GM19099 (cell line): Measurements from ENCODE around the gene KRR1.

Experiments
- POLR2A ChIP-seq: IDR thresholded peaks from 3 replicates; pipeline ENCODE4 v1.6.1; 2011; ENCODE audit warnings: low read depth; ENCODE audit not compliant: insufficient read length; ENCODE audit errors: extremely low read depth

KRR1 gene

GRCh38 chr12:75511116-75512048 is at the start of gene KRR1:
TSS of gene KRR1 (minus strand) at chr12:75511609. CDS start at chr12:75511597, 12 bp downstream.
- TF ChIP-seq POLR2A: peak; percentile 77

GRCh38 chr12:75560167-75560566 is 48.8 kb upstream of the KRR1 start:
- TF ChIP-seq POLR2A: no peak

- no peak for TF ChIP-seq POLR2A
These were observed 46.9 kb upstream of the KRR1 start for GRCh38 chr12:75558287-75558686.

- TF ChIP-seq POLR2A: no peak
These were observed 45.0 kb upstream of the KRR1 start for GRCh38 chr12:75556311-75556899.

GRCh38 chr12:75554556-75554880 is 43.1 kb upstream of the KRR1 start:
- TF ChIP-seq POLR2A: no peak

- no peak for TF ChIP-seq POLR2A
These were observed 42.6 kb upstream of the KRR1 start for GRCh38 chr12:75553836-75554555.

- no peak for TF ChIP-seq POLR2A
These were observed 42.0 kb upstream of the KRR1 start for GRCh38 chr12:75553398-75553797.

GRCh38 chr12:75551477-75551876 is 40.1 kb upstream of the KRR1 start:
- TF ChIP-seq POLR2A: no peak

- TF ChIP-seq POLR2A: no peak
These were observed 39.2 kb upstream of the KRR1 start for GRCh38 chr12:75550401-75551240.

GRCh38 chr12:75549989-75550388 is 38.6 kb upstream of the KRR1 start:
- no peak for TF ChIP-seq POLR2A

- no peak for TF ChIP-seq POLR2A
These were observed 37.5 kb upstream of the KRR1 start for GRCh38 chr12:75548879-75549278.

- no peak for TF ChIP-seq POLR2A
These were observed 34.2 kb upstream of the KRR1 start for GRCh38 chr12:75545636-75546035.

- TF ChIP-seq POLR2A: no peak
These were observed 32.1 kb upstream of the KRR1 start for GRCh38 chr12:75543529-75543928.

GRCh38 chr12:75542942-75543341 is 31.5 kb upstream of the KRR1 start:
- no peak for TF ChIP-seq POLR2A

GRCh38 chr12:75539889-75540288 is 28.5 kb upstream of the KRR1 start:
- TF ChIP-seq POLR2A: no peak
